Measurements from ENCODE around the gene WNT7B.

Gene WNT7B

DNA sequence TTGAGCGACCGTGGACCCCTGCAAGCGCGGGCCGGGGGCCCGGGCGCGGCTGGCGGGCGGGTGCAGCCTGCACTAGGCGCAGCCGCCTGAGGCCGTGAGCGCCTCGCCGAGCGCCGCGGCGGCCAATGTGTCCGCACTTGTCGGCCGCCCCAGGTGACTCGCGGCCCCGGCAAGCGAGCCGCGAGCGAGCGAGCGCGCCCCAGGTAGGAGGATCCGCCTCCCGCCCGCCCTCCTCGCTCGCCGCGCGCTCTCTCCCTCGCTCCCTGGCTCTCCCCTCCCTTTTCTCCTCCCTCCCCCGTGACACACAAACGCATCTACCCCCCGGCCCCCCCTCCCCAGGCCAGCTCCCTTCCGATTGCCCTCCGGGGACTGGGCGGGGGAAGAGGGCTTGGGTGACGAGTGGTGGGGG lies at the start of gene WNT7B:
Gene WNT7B, minus strand, starts transcription at position 160 of the 409 bp plus-strand sequence. CDS start 408 bp downstream, outside the sequence.
- DNase-seq = no peak

- no peak for DNase-seq
Observed at GRCh38 chr22:46025973-46026898, 49.3 kb upstream of the WNT7B start.

DNA sequence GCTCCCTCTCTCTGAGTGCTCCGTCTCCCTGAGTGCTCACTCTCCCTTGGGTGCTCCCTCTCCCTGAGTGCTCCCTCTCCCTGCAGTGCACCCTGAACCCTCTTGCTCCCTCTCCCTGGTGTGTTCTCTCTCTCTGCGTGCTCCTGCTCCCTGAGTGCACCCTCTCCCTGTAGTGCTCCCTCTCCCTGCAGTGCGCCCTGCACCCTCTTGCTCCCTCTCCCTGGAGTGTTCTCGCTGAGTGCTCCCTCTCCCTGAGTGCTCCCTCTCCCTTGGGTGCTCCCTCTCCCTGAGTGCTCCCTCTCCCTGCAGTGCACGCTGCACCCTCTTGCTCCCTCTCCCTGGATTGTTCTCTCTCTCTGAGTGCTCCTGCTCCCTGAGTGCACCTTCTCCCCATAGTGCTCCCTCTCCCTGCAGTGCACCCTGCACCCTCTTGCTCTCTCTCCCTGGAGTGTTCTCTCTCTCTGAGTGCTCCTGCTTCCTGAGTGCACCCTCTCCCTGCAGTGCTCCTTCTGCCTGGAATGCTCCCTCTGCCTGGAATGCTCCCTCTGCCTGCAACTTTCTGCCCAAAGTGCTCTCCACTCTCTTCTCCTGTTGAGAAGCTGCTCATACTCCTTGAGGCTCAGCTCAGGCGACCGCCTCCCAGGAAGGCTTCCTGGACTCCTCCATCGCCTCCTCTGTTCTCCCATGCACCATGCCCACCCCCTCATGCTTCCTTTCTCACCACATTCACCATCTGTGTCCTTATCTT lies 48.4 kb upstream of the WNT7B start:
- DNase-seq = no peak

DNA sequence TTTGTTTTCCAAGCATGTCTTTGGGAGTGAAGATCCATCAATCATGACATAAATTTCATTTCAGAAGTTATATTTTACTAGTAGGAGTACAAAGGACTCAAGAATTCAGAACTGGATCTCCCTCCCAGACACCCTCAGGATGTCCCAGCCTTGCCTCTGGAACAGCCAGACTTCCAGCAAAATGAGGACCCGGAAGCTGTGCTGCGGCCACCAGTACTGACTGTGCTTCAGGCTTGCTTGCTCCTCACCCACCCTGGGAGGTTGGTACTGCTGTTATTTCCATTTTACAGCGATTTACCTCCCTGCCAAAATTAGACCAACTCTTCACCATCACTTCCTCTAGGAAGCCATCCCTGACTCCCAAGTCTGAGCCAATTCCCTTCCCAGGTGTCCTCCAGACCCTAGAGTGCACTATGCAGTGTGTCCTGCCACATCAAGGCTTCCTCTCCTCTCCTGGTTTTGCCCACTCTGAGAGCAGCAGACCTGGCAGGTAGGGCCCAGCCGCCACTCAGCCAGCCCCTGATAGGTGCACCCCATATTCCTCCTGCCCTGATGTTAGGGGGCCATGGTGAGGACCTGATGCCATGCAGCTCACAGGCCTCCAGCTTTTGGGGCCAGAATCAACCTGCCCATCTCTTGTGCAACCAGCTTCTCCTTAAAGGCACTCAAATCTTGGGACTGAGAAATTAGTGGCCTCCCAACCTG lies 47.3 kb upstream of the WNT7B start:
- no peak for DNase-seq

DNA sequence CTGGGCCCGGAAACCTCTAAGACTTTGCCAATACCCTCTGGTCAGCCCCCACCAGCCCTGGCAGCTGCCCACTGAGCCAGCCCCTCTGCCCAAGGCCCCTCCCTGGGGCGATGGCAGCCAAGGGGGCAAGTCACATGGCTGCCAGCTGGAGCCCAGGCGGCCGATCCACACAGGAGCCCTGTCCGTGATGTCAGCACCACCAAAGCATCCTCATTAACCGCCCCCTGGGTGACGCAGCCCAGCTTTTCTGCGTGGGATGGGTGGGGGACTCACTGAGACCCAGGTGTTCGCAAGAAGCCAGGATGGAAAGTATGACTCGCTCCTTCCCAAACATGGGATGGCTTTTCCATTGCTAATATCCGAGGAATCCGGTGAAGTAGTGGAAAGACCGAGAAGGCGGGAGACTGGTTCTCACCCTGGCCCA lies 46.6 kb upstream of the WNT7B start:
- no peak for DNase-seq

DNA sequence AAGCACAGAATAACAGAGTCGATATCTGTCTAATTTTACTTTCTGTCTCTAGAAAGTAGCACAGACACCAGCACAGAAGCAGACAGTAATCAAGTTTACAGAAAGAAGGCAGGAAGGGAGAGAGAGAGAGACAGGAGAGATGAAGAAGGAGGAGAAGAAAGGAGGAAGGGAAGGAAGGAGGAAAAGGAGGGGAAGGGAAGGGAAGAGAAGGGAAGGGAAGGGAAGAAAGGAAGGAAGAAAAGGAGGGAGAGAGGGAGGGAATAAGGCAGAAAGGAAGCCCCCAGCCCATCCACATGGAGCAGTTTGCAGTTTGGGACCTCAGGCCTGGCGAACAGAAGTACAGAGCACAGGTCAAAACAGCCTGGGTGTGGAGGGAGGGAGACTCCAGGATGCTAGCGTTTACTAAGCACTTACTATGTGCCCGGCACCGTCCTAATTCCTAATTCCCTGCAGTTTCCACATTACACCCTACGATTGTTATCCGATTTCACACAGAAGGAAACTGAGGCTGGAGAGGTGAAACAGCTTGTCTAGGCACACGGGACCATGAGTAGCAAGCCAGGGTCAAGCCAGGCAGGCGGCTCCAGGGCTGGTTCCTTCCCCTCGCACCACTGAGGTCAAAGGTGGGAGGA lies 46.0 kb upstream of the WNT7B start:
- DNase-seq = no peak

- DNase-seq = no peak
Observed at GRCh38 chr22:46021577-46021976, 44.6 kb upstream of the WNT7B start.

- no peak for DNase-seq
Observed at GRCh38 chr22:46019351-46019750, 42.4 kb upstream of the WNT7B start.

DNA sequence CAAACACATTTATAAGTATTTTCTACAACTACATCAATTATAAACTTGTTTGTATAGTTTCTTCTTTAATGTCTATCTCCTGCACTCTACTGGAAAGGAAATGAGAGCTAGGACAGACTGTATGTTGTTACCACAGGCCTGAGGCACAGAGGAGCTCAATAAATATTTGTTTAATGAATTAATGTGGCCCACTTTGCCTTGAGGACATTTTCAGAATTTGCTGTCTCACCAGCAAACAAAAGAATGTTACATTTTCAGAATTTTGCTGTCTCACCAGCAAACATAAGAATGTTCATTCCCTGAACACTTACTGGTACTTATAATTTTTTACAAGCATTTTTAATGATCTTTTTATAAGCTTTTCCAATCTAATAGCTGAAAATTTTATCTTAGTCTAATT lies 41.9 kb upstream of the WNT7B start:
- no peak for DNase-seq

GRCh38 chr22:46017166-46017565 lies 40.2 kb upstream of the WNT7B start:
- DNase-seq = no peak

- DNase-seq = peak in 10 of 14 donors; percentile 40 to 95 (median 80)
Observed at GRCh38 chr22:46013460-46014416, 36.8 kb upstream of the WNT7B start.

DNA sequence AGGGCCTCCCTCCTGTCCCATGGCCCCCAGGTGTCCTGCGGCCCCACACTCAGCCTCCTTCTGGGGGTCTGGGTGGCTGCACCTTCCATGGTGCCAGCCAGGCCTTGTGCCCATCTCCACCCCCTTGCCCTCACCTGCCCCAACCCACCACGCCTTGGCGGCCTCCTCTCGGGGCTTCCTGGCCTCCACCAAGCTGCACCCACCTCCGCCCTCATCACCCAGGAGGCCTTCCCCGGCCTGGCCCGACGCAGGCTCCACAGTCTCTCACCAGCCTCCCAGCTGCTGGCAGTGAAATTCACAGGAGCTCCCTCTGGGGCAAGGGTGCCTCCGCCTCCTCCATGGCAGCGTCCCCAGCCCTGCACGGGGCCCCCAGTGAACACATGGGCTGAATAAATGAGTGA lies 35.9 kb upstream of the WNT7B start:
- no peak for DNase-seq

DNA sequence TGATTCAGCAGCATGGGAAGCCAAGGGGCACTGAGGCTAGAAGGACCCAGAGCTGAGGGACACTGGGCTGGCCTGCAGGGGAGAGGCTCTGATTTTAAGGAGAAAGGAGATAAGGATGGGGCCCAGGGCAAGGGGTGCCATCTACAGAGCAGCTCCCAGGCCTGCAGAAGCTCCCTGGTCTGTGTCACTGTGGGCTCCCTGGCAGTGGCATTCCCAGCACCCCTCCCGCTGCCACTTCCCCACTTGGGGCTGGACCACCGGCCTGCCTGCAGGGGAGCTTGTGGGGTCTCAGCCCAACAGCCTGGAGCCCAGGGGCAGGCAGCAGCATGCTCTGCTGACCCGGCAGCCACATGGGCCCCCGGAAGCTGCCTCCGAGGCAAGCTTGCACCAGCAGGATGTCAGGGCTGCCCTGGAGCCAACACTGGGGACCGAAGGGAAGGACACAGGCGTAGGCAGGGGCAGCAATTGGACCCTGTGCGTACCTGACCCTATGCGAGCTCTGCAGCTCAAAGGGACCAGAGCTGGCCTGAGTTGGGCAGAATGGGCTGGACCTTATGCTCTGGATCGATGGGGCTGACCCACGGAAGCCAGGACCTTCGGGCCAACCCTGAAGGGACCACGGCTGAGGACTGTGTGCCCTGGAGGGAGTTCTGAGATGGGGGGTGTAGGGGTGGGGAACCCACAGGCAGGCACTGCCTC lies 35.4 kb upstream of the WNT7B start:
- DNase-seq = no peak

DNA sequence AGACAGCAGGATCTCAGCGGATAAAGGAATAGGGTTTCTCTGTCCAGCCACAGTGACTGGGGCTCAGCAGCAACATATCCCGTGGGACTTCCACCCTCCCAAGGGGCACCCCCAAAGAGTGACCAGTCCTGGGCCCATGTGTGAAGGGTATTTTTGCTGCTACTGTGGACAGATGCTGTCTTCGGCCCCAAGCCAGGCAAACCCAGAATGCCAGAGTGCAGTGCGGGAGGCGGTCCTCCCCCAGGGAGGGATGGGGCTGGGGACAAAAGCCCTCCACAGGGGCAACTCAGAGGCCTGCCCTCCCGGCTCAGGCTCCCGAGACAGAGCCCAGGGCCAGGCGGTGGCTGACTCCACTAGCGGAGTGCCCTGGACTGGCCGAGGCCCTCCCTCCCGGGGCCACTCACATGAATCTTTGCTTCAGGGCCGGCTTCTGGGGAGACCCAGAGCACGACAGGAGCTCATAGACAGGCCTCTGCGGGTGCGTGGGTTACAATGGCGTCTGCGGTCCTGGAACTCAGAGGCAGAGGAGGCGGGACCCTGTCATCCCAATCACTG lies 34.7 kb upstream of the WNT7B start:
- DNase-seq = no peak

GRCh38 chr22:46010951-46011626 lies 34.1 kb upstream of the WNT7B start:
- DNase-seq = peak in 7 of 14 donors; percentile 39 to 92 (median 83)

DNA sequence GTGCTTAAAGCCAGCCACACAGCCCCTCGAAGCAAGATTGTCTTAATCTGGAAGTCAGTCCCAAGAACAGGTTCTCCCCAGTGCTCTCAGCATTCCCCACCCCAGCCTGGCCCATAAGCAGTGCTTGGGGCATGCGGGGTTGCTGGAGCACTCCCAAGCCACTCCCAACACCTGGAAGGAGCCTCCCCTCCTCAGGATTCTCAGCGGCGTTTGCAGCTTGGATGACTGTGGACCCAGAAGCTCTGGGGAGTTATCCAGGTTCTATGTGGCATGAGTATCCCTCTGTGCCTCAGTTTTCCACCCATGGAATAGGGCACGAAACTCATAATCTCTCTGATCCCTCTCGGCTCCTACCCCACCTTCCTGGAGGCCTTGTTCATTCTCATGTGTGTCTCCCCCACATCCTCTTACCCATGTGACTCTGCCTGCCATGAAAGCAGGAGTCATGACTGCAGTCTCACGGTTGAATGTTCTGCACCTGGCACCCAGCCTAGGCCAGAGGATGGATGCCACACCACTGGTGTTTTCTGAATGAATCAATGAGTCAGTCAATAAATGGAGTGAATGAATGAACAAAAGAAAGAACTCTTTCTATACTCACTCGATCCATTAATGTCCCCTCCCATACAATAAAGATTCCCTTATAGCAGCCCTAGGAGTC lies 33.4 kb upstream of the WNT7B start:
- no peak for DNase-seq

- DNase-seq = no peak
Observed at GRCh38 chr22:46009730-46010129, 32.8 kb upstream of the WNT7B start.

- DNase-seq = no peak
Observed at GRCh38 chr22:46008836-46009596, 32.1 kb upstream of the WNT7B start.

All from C1 segment of cervical spinal cord (tissue), 14 donors.